ENCODE results near the gene ADAM10.

The ADAM10 gene

GRCh38 chr15:58543664-58544335 is 205.7 kb downstream of the ADAM10 start:
- DNase-seq (ENCODE audit: insufficient read length, low spot score), result no peak
- no peak for FAIRE-seq

GRCh38 chr15:58541410-58542087 is 208.0 kb downstream of the ADAM10 start:
- DNase-seq (ENCODE audit: insufficient read length, low spot score) (no peak), FAIRE-seq (no peak)

GRCh38 chr15:58539548-58539947 is 210.0 kb downstream of the ADAM10 start:
- DNase-seq (ENCODE audit: insufficient read length, low spot score) (no peak), FAIRE-seq (no peak)

- FAIRE-seq (no peak), DNase-seq (ENCODE audit: insufficient read length, low spot score) (no peak)
These were observed 210.6 kb downstream of the ADAM10 start for GRCh38 chr15:58538901-58539300.
